ENCODE results near the gene ERGIC2.

- no peak for TF ChIP-seq SREBF2 (CRISPR knock-in tag; IDR thresholded peaks at IDR 0.05)
- no peak for TF ChIP-seq GTF2F1 (IDR thresholded peaks at IDR 0.05; ENCODE audit: low read depth, low read length)
- no peak for TF ChIP-seq RFX5 (IDR thresholded peaks at IDR 0.05; ENCODE audit: low read depth, low read length)
- no peak for TF ChIP-seq ATF7 (IDR thresholded peaks at IDR 0.05)
- no peak for TF ChIP-seq AFF1 (IDR thresholded peaks at IDR 0.05; ENCODE audit: low read depth in 1 of 2, partially characterized antibody in 2 of 2)
These were observed 35.8 kb upstream of the ERGIC2 start for GRCh38 chr12:29416748-29417147.
